ENCODE measurements around the gene NPPC. TPM values are rescaled to one million over a fixed set of nuclear protein-coding genes. Genes with fewer than 3 reads are reported as not detected.

The NPPC gene
- total and polyA plus RNA-seq, 2 of the 8 experiments (the other 6 are each of a cell fraction or from before 2014, with no cell fraction given) = 1.3 to 4.7 TPM

DNA sequence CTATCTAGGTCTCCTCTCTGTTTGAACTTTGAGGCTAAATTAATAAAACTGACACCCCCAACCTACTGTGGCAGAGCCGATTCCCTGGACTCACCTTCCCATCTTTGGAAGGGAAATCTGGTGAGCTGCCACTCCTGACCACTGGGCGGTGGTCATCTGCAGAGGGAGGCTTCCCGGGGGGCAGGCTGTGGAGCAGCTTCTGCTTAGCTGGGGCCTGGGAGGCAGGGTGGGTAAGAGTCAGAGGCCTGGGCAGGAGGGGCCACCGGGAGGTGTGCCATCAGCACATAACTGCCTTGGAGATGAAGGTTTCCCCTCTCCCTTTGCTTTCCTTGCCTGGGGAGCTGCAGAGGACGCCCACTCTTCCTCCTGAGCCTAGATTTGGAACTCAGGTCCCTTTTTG lies 2.3 kb upstream of the NPPC start:
- Histone ChIP-seq H4K20me1 (replicated peaks in 1 of 2; ENCODE audit: control insufficient read depth in 1 of 2, insufficient read depth in 2 of 2, low read length in 2 of 2) (peaks cover 0 to 2% of the 10 kb centered on the region in 2 experiments), H3K18ac (ENCODE audit: extremely low read depth, low read length) (no peak overlapping the region), H3K14ac (ENCODE audit: insufficient read length) (no peak overlapping the region), H4K91ac (replicated peaks; ENCODE audit: insufficient read length, low read length) (no peak overlapping the region), H2BK20ac (ENCODE audit: low read length) (no peak overlapping the region), H3K4me3 (ENCODE audit: extremely low read depth in 1 of 4, insufficient read depth in 2 of 4, low read depth in 3 of 4, low read length in 4 of 4) (no peak overlapping the region), H3K23ac (ENCODE audit: insufficient read length) (no peak overlapping the region), H3K79me1 (ENCODE audit: low read depth, low read length) (no peaks in the 10 kb centered on the region), H3K23me2 (ENCODE audit: low read depth, low read length) (peaks cover 20% of the 10 kb centered on the region), H3K4me1 (replicated peaks in 1 of 4; ENCODE audit: control insufficient read depth in 3 of 4, insufficient read depth in 4 of 4, low read length in 3 of 4) (peaks cover 3 to 20% (median 14%) of the 10 kb centered on the region in 4 experiments), H3K27ac (ENCODE audit: low read depth, low read length) (no peak overlapping the region), H3K56ac (replicated peaks; ENCODE audit: insufficient read length, low read depth, low read length) (no peak overlapping the region), H2AK5ac (ENCODE audit: low read depth, low read length) (no peak overlapping the region), H3K36me3 (ENCODE audit: control insufficient read depth in 2 of 4, insufficient read depth in 4 of 4, low read length in 3 of 4) (no peaks in the 10 kb centered on the region), H4K5ac (ENCODE audit: insufficient read length, low read depth, low read length) (no peak overlapping the region), H2BK15ac (ENCODE audit: low read length) (no peak overlapping the region), H3K9me3 (ENCODE audit: insufficient read depth in 2 of 2, low read depth in 1 of 2, low read length in 1 of 2) (no peaks in the 10 kb centered on the region), H2BK5ac (ENCODE audit: low read depth, low read length) (no peak overlapping the region), H4K8ac (ENCODE audit: extremely low read depth, insufficient read depth, low read length) (0 out of 2 replicates have a peak overlapping the region, but pooled peaks have one; percentile 5), H3K9ac (replicated peaks in 1 of 4; ENCODE audit: extremely low read depth in 1 of 4, low read depth in 3 of 4, low read length in 3 of 4) (no peak overlapping the region), H3K4ac (replicated peaks; ENCODE audit: insufficient read length, low read depth, low read length) (no peak overlapping the region), H2BK12ac (ENCODE audit: low read depth, low read length) (no peak overlapping the region), H3K27me3 (replicated peaks in 1 of 4; ENCODE audit: control insufficient read depth in 3 of 4, extremely low read depth in 1 of 4, insufficient read depth in 3 of 4, low read length in 3 of 4) (peaks cover 24 to 55% (median 43%) of the 10 kb centered on the region in 4 experiments), H3K79me2 (ENCODE audit: control insufficient read depth in 1 of 2, insufficient read depth in 2 of 2, low read length in 2 of 2) (no peaks in the 10 kb centered on the region), H2BK120ac (replicated peaks; ENCODE audit: low read depth, low read length) (no peak overlapping the region), H2AFZ (ENCODE audit: low read length) (no peak overlapping the region), H3K4me2 (ENCODE audit: insufficient read depth in 1 of 2, low read depth in 2 of 2, low read length in 2 of 2) (no peak overlapping the region)
- DNase-seq (ENCODE audit: low read depth in 1 of 2, low spot score in 2 of 2) (peak in 1 of 2 experiments; percentile 48), FAIRE-seq (no peak)
- 78% methylated on average over 5 of the region's 5 CpGs; no CpG with 5 or more reads in 1 of the 2 experiments for WGBS, 2 experiments (ENCODE audit: extremely low coverage in 1 of 2, insufficient coverage in 1 of 2, insufficient read length in 1 of 2, insufficient replicate concordance in 2 of 2, low coverage in 1 of 2, low lambda C conversion rate in 2 of 2, missing lambda C conversion rate in 1 of 2)
- TF ChIP-seq, protein P1, sequence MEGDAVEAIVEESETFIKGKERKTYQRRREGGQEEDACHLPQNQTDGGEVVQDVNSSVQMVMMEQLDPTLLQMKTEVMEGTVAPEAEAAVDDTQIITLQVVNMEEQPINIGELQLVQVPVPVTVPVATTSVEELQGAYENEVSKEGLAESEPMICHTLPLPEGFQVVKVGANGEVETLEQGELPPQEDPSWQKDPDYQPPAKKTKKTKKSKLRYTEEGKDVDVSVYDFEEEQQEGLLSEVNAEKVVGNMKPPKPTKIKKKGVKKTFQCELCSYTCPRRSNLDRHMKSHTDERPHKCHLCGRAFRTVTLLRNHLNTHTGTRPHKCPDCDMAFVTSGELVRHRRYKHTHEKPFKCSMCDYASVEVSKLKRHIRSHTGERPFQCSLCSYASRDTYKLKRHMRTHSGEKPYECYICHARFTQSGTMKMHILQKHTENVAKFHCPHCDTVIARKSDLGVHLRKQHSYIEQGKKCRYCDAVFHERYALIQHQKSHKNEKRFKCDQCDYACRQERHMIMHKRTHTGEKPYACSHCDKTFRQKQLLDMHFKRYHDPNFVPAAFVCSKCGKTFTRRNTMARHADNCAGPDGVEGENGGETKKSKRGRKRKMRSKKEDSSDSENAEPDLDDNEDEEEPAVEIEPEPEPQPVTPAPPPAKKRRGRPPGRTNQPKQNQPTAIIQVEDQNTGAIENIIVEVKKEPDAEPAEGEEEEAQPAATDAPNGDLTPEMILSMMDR (IDR thresholded peaks at IDR 0.05; ENCODE audit: control extremely low read depth in 1 of 3, insufficient read depth in 1 of 3, low read depth in 1 of 3, low read length in 3 of 3) = peak in 2 of 3 experiments; percentile 42 to 43; a peak in 3 of 4 replicates
- no peak for TF ChIP-seq RBBP5 (IDR thresholded peaks at IDR 0.05; ENCODE audit: borderline replicate concordance, low read depth, low read length)
- peak; percentile 26 to 48; a peak in 3 of 4 replicates for TF ChIP-seq RAD21 (IDR thresholded peaks at IDR 0.05 in 1 of 2, conservative IDR thresholded peaks at IDR 0.05 in 1 of 2; ENCODE audit: low read depth in 2 of 2, low read length in 2 of 2)
- POLR2A ChIA-PET (ENCODE audit: partially characterized antibody) = interaction anchor here (1.6 kb wide), 1 partner anchor 33 kb away, joined by 5 read pairs; the partner anchor contains the start of gene DIS3L2
- CTCF ChIA-PET (ENCODE audit: partially characterized antibody) = interaction anchor here (0.6 to 17.2 kb wide), 25 partner anchors 8 to 458 kb away, joined by 3 to 220 read pairs (median 5); no protein-coding TSS in a partner anchor

All from H1 (cell line).